IPS DF 6.9 (cell line): ENCODE data around the gene MED22.

Source experiments
- DNase-seq: peaks from one replicate; pipeline ENCODE4 v3.0.0-alpha.2; 2013; ENCODE audit warnings: low read depth, low spot score
- H3K27ac ChIP-seq: one replicate; pipeline ENCODE4 v1.5.1; 2013; ENCODE audit warnings: low read length, control low read depth
- H3K27me3 ChIP-seq: 2 replicates; pipeline ENCODE4 v1.6.1; 2013; ENCODE audit warnings: mild to moderate bottlenecking, low read length; ENCODE audit not compliant: control insufficient read depth, insufficient read depth
- H3K36me3 ChIP-seq: 2 replicates; pipeline ENCODE4 v1.6.1; 2013; ENCODE audit warnings: low read length; ENCODE audit not compliant: control insufficient read depth, insufficient read depth
- H3K4me1 ChIP-seq: 2 replicates; pipeline ENCODE4 v1.6.1; 2013; ENCODE audit warnings: low read length; ENCODE audit not compliant: control insufficient read depth, insufficient read depth
- H3K4me3 ChIP-seq: 2 replicates; pipeline ENCODE4 v1.5.1; 2013; ENCODE audit warnings: mild to moderate bottlenecking, low read length
- H3K9me3 ChIP-seq: 2 replicates; pipeline ENCODE4 v1.6.1; 2013; ENCODE audit warnings: low read length, inconsistent platforms; ENCODE audit not compliant: control insufficient read depth, insufficient read depth
- WGBS: extraction: QIAGEN DNeasy Blood & Tissue Kit; methylation state at CpG from one replicate; pipeline ENCODE4 v1.1.7; 2013; ENCODE audit warnings: mixed read lengths, missing lambda C conversion rate; ENCODE audit not compliant: insufficient read length, insufficient coverage; 5-methylcytosine and 5-hydroxymethylcytosine counted together

Gene MED22

GRCh38 chr9:133387680-133388079 is 39.7 kb upstream of the MED22 start:
- Histone ChIP-seq H3K36me3 (no peaks in the 10 kb centered on the region), H3K4me1 (no peaks in the 10 kb centered on the region), H3K4me3 (no peak overlapping the region), H3K9me3 (no peaks in the 10 kb centered on the region), H3K27me3 (no peaks in the 10 kb centered on the region), H3K27ac (no peak overlapping the region)
- no CpG with 5 or more reads among the region's 9 CpGs for WGBS
- DNase-seq = no peak

DNA sequence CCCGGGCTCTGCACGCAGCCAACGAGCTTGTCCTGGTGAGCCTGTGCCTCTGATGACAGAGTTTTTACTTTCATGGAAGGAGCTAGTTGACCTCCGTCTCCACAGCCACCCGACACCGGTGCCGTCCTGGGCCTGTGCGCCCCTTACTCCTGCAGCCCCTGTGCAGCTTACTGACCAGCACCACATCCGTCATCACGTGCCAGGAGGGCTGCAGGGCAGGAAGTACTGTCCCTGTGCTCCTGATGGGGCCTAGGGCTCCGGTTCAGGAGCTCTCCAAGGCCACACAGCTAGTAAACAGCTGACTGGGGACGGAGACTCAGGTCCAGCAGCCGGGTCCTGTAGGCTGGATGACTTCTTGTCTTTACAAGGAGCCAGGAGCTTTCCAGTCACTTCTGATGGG is 38.4 kb upstream of the MED22 start:
- Histone ChIP-seq H3K9me3 (no peaks in the 10 kb centered on the region), H3K36me3 (no peaks in the 10 kb centered on the region), H3K4me3 (no peak overlapping the region), H3K4me1 (no peaks in the 10 kb centered on the region), H3K27ac (no peak overlapping the region), H3K27me3 (no peaks in the 10 kb centered on the region)
- WGBS = no CpG with 5 or more reads among the region's 13 CpGs
- DNase-seq = no peak

GRCh38 chr9:133385452-133385851 is 37.5 kb upstream of the MED22 start:
- Histone ChIP-seq H3K27me3 (no peaks in the 10 kb centered on the region), H3K36me3 (no peaks in the 10 kb centered on the region), H3K4me1 (no peaks in the 10 kb centered on the region), H3K9me3 (no peaks in the 10 kb centered on the region), H3K4me3 (no peak overlapping the region), H3K27ac (no peak overlapping the region)
- WGBS = no CpG with 5 or more reads among the region's 14 CpGs
- DNase-seq = no peak

GRCh38 chr9:133384736-133385321 is 36.9 kb upstream of the MED22 start:
- DNase-seq = no peak
- H3K27ac ChIP-seq = no peak overlapping the region
- no peaks in the 10 kb centered on the region for H3K27me3 ChIP-seq
- no peak overlapping the region for H3K4me3 ChIP-seq
- H3K4me1 ChIP-seq = no peaks in the 10 kb centered on the region
- no peaks in the 10 kb centered on the region for H3K36me3 ChIP-seq
- no peaks in the 10 kb centered on the region for H3K9me3 ChIP-seq
- no CpG with 5 or more reads among the region's 17 CpGs for WGBS

GRCh38 chr9:133383438-133383837 is 35.5 kb upstream of the MED22 start:
- Histone ChIP-seq H3K36me3 (no peaks in the 10 kb centered on the region), H3K27me3 (no peaks in the 10 kb centered on the region), H3K4me1 (no peaks in the 10 kb centered on the region), H3K9me3 (no peaks in the 10 kb centered on the region), H3K27ac (no peak overlapping the region), H3K4me3 (no peak overlapping the region)
- DNase-seq = no peak
- WGBS = no CpG with 5 or more reads among the region's 3 CpGs

- H3K27me3 ChIP-seq = no peaks in the 10 kb centered on the region
- no peak for DNase-seq
- WGBS = 100% methylated on average over 4 of the region's 4 CpGs
- H3K4me1 ChIP-seq = no peaks in the 10 kb centered on the region
- H3K4me3 ChIP-seq = no peak overlapping the region
- H3K27ac ChIP-seq = no peak overlapping the region
- H3K9me3 ChIP-seq = no peaks in the 10 kb centered on the region; the same call in 1 of the 2 replicates
- no peaks in the 10 kb centered on the region for H3K36me3 ChIP-seq
Measured at GRCh38 chr9:133382507-133383141, 34.7 kb upstream of the MED22 start.

GRCh38 chr9:133380734-133381133 is 32.8 kb upstream of the MED22 start:
- no peak for DNase-seq
- H3K9me3 ChIP-seq = no peaks in the 10 kb centered on the region; the same call in 1 of the 2 replicates
- H3K36me3 ChIP-seq = no peaks in the 10 kb centered on the region

GRCh38 chr9:133379153-133380086 is 31.5 kb upstream of the MED22 start:
- WGBS = no CpG with 5 or more reads among the region's 14 CpGs
- DNase-seq = no peak
- no peak overlapping the region for H3K27ac ChIP-seq
- H3K9me3 ChIP-seq = no peaks in the 10 kb centered on the region; the same call in 1 of the 2 replicates
- no peak overlapping the region for H3K4me3 ChIP-seq
- H3K36me3 ChIP-seq = no peaks in the 10 kb centered on the region
- H3K27me3 ChIP-seq = no peaks in the 10 kb centered on the region
- no peaks in the 10 kb centered on the region for H3K4me1 ChIP-seq

More at GRCh38 chr9:133380734-133381133, 32.8 kb upstream of the MED22 start:
- no peak overlapping the region for H3K27ac ChIP-seq
- WGBS = no CpG with 5 or more reads among the region's 4 CpGs
- no peaks in the 10 kb centered on the region for H3K27me3 ChIP-seq
- no peaks in the 10 kb centered on the region for H3K4me1 ChIP-seq
- no peak overlapping the region for H3K4me3 ChIP-seq

GRCh38 chr9:133378408-133378962 is 30.6 kb upstream of the MED22 start:
- no CpG with 5 or more reads among the region's 1 CpG for WGBS
- Histone ChIP-seq H3K4me1 (no peaks in the 10 kb centered on the region), H3K27me3 (no peaks in the 10 kb centered on the region), H3K9me3 (no peaks in the 10 kb centered on the region; the same call in 1 of the 2 replicates), H3K36me3 (no peaks in the 10 kb centered on the region), H3K4me3 (no peak overlapping the region), H3K27ac (no peak overlapping the region)
- DNase-seq = no peak

- Histone ChIP-seq H3K9me3 (no peaks in the 10 kb centered on the region; the same call in 1 of the 2 replicates), H3K36me3 (no peaks in the 10 kb centered on the region), H3K4me3 (no peak overlapping the region), H3K4me1 (no peaks in the 10 kb centered on the region), H3K27ac (no peak overlapping the region), H3K27me3 (no peaks in the 10 kb centered on the region)
- DNase-seq = no peak
- no CpG with 5 or more reads among the region's 6 CpGs for WGBS
Measured at GRCh38 chr9:133377721-133378216, 29.8 kb upstream of the MED22 start.
